GM18511 (cell line): Measurements from ENCODE around the gene SEMA3D.
"Not testable (repeated sequence)": the region's sequence is repeated elsewhere in the genome, so short reads cannot be mapped to it uniquely, and the experiment has no call there.

Experiments used
- ATAC-seq: cut with Tn5 transposase; IDR thresholded peaks from one replicate; pipeline ENCODE4 v1.9.1; 2021; ENCODE audit warnings: mild to moderate bottlenecking, moderate library complexity; ENCODE audit not compliant: unreplicated experiment

SEMA3D gene

GRCh38 chr7:85000735-85001350, 186.0 kb downstream of the SEMA3D start:
- ATAC-seq = no peak

- no peak for ATAC-seq
Measured at GRCh38 chr7:84999450-84999849, 187.4 kb downstream of the SEMA3D start.

GRCh38 chr7:84998665-84999064, 188.2 kb downstream of the SEMA3D start:
- ATAC-seq = no peak

GRCh38 chr7:84997626-84998025, 189.2 kb downstream of the SEMA3D start:
- ATAC-seq = no peak

- ATAC-seq = not testable (repeated sequence)
Measured at GRCh38 chr7:84992954-84993353, 193.9 kb downstream of the SEMA3D start.

GRCh38 chr7:84985073-84985784, 201.6 kb downstream of the SEMA3D start:
- no peak for ATAC-seq

- ATAC-seq = no peak
Measured at GRCh38 chr7:84982199-84982598, 204.7 kb downstream of the SEMA3D start.

GRCh38 chr7:84981055-84981976, 205.5 kb downstream of the SEMA3D start:
- ATAC-seq = no peak

GRCh38 chr7:84975586-84976185, 211.2 kb downstream of the SEMA3D start:
- ATAC-seq = no peak

GRCh38 chr7:84971360-84971759, 215.5 kb downstream of the SEMA3D start:
- ATAC-seq = no peak

- no peak for ATAC-seq
Measured at GRCh38 chr7:84970670-84971069, 216.2 kb downstream of the SEMA3D start.

GRCh38 chr7:84953234-84953633, 233.6 kb downstream of the SEMA3D start:
- ATAC-seq = no peak

GRCh38 chr7:84950836-84951235, 236.0 kb downstream of the SEMA3D start:
- ATAC-seq = no peak

GRCh38 chr7:84949501-84949900, 237.4 kb downstream of the SEMA3D start:
- no peak for ATAC-seq

- no peak for ATAC-seq
Measured at GRCh38 chr7:84949067-84949466, 237.8 kb downstream of the SEMA3D start.

- ATAC-seq = no peak
Measured at GRCh38 chr7:84948634-84949033, 238.2 kb downstream of the SEMA3D start.

- no peak for ATAC-seq
Measured at GRCh38 chr7:84946549-84946948, 240.3 kb downstream of the SEMA3D start.
